BLaER1 treated with 17β-estradiol and CSF1 and Interleukin-3, amounts not matched to agents 10 nM and 100 nM (cell line): ENCODE results near the gene RAB8B.

ENCODE experiments used
- H3K27ac ChIP-seq, 11 experiments: shearing (Covaris generic); formaldehyde crosslinking; 2 replicates each; pipeline ENCODE4 v1.8.1; 2022
- H3K27me3 ChIP-seq, 11 experiments: shearing (Covaris generic); formaldehyde crosslinking; 2 replicates each; pipeline ENCODE4 v1.8.1; 2022
- H3K36me3 ChIP-seq, 11 experiments: shearing (Covaris generic); formaldehyde crosslinking; 2 replicates each; pipeline ENCODE4 v1.8.1; 2022
- H3K4me1 ChIP-seq, 10 experiments: shearing (Covaris generic); formaldehyde crosslinking; 2 replicates each; pipeline ENCODE4 v1.8.1; 2022
- H3K4me2 ChIP-seq, 11 experiments: shearing (Covaris generic); formaldehyde crosslinking; 2 replicates each; pipeline ENCODE4 v1.8.1; 2022
- H3K4me3 ChIP-seq, 10 experiments: shearing (Covaris generic); formaldehyde crosslinking; 2 replicates each; pipeline ENCODE4 v1.8.1; 2022
- H3K9ac ChIP-seq, 11 experiments: shearing (Covaris generic); formaldehyde crosslinking; 2 replicates each; pipeline ENCODE4 v1.8.1; 2022
- H3K9me3 ChIP-seq, 11 experiments: shearing (Covaris generic); formaldehyde crosslinking; replicated peaks in 1 of 11; 2 replicates each; pipeline ENCODE4 v1.8.1; 2022
- H4K20me1 ChIP-seq, 11 experiments: shearing (Covaris generic); formaldehyde crosslinking; 2 replicates each; pipeline ENCODE4 v1.8.1; 2022
- Cebpa-rat ChIP-seq, 11 experiments: shearing (Covaris generic); IDR thresholded peaks; 2 replicates each; pipeline ENCODE4 v1.8.1; 2022

Gene RAB8B

GRCh38 chr15:63176302-63176701 is 13.1 kb upstream of the RAB8B start:
- Histone ChIP-seq H3K27me3 (no peaks in the 10 kb centered on the region), H3K4me3 (no peak overlapping the region), H3K9ac (no peak overlapping the region), H3K9me3 (no peaks in the 10 kb centered on the region), H3K36me3 (no peaks in the 10 kb centered on the region), H3K4me1 (peaks cover 0 to 2% (median 0%) of the 10 kb centered on the region in 10 experiments; a peak in 3 of 20 replicates), H3K4me2 (no peak overlapping the region), H3K27ac (no peak overlapping the region), H4K20me1 (no peaks in the 10 kb centered on the region)
- TF ChIP-seq Cebpa-rat (IDR thresholded peaks at IDR 0.05), result no peak

DNA sequence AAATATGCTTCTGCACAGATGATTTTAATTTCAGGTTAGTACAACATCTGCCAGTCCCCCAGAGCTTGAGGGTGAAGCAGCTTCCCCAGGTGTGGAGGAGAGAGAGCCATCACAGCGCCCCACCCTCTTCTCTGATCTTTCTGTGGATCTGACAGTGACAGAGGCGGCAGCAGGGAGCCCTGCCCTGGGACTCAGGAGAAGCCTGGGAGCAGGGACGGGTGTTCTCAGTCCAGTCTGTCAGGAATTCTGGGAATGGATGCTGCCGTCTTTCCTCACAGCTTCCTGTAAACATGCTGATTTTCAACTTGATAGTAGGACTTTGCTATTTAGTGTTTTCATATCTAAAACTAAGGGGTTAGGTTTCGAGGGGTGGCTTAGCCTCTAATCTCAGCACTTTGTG is 11.4 kb upstream of the RAB8B start:
- H3K9ac ChIP-seq, result no peak overlapping the region
- no peaks in the 10 kb centered on the region for H3K36me3 ChIP-seq
- peaks cover 0 to 11% (median 0%) of the 10 kb centered on the region in 10 experiments; a peak in 3 of 20 replicates for H3K4me1 ChIP-seq
- no peak overlapping the region for H3K4me3 ChIP-seq
- H3K27ac ChIP-seq, result no peak overlapping the region
- H3K27me3 ChIP-seq, result no peaks in the 10 kb centered on the region
- TF ChIP-seq Cebpa-rat (IDR thresholded peaks at IDR 0.05), result no peak
- H3K9me3 ChIP-seq, result no peaks in the 10 kb centered on the region
- H4K20me1 ChIP-seq, result no peaks in the 10 kb centered on the region
- H3K4me2 ChIP-seq, result no peak overlapping the region

- H4K20me1 ChIP-seq, result no peaks in the 10 kb centered on the region
- no peaks in the 10 kb centered on the region for H3K36me3 ChIP-seq
- H3K9me3 ChIP-seq, result no peaks in the 10 kb centered on the region
- H3K4me2 ChIP-seq, result no peak overlapping the region
- no peak for TF ChIP-seq Cebpa-rat (IDR thresholded peaks at IDR 0.05)
- peaks cover 0 to 11% (median 0%) of the 10 kb centered on the region in 10 experiments; a peak in 3 of 20 replicates for H3K4me1 ChIP-seq
- H3K27ac ChIP-seq, result no peak overlapping the region
- H3K27me3 ChIP-seq, result no peaks in the 10 kb centered on the region
- no peak overlapping the region for H3K9ac ChIP-seq
- no peak overlapping the region for H3K4me3 ChIP-seq
These were observed 8.7 kb upstream of the RAB8B start for GRCh38 chr15:63180746-63181145.

DNA sequence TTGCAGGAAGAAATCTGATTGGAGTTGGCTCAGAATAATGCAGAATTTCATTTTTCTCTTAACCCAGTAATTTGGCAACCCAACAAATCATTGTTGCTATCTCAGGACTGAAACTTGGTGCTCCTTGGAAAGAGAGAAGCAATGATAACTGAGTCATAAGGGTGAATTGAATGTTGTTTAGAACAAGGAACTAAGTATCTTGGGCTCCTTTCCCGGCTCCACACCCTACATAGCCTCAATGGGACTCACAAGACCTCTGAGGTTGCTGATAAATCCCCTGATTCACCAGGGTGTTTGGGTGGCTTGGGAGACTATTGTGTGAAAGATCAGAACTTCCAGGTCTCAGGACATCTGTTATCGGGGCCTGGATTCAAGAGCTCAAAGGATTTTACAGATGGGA is 7.8 kb upstream of the RAB8B start:
- Histone ChIP-seq H3K27me3 (no peaks in the 10 kb centered on the region), H3K9me3 (no peaks in the 10 kb centered on the region), H3K4me1 (peaks cover 0 to 11% (median 0%) of the 10 kb centered on the region in 10 experiments; a peak in 3 of 20 replicates), H3K9ac (no peak overlapping the region), H3K27ac (no peak overlapping the region), H4K20me1 (no peaks in the 10 kb centered on the region), H3K4me2 (peak overlapping the region in 2 of 11 experiments; percentile 1 to 36; a peak in 1 of 22 replicates), H3K4me3 (no peak overlapping the region), H3K36me3 (no peaks in the 10 kb centered on the region)
- no peak for TF ChIP-seq Cebpa-rat (IDR thresholded peaks at IDR 0.05)

- H3K4me2 ChIP-seq, result no peak overlapping the region
- no peak overlapping the region for H3K4me3 ChIP-seq
- no peak overlapping the region for H3K27ac ChIP-seq
- no peaks in the 10 kb centered on the region for H3K27me3 ChIP-seq
- no peaks in the 10 kb centered on the region for H3K36me3 ChIP-seq
- TF ChIP-seq Cebpa-rat (IDR thresholded peaks at IDR 0.05), result no peak
- H3K4me1 ChIP-seq, result peaks cover 5 to 18% (median 9%) of the 10 kb centered on the region in 10 experiments; a peak in 16 of 20 replicates
- H3K9me3 ChIP-seq, result no peaks in the 10 kb centered on the region
- no peak overlapping the region for H3K9ac ChIP-seq
- no peaks in the 10 kb centered on the region for H4K20me1 ChIP-seq
These were observed 4.2 kb upstream of the RAB8B start for GRCh38 chr15:63185206-63185605.

DNA sequence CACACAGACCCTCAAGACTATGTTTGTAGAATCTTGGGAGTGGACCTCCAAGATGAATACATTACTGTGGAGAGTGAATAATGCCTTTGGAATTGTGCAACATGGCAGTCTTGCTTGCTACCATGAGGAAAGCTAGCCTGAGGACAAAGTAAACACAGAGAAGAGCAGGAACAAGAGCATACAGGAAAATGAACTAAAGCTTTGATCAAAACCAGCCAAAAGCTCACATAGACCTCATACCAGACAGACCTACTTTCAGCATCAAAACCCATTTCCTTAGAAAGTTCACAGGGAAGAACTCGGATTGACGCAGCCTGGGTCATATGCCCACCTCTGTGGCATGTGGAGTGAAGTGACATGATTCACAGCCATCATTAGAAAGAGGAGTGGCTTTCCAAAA is 3.3 kb upstream of the RAB8B start:
- no peak overlapping the region for H3K27ac ChIP-seq
- peaks cover 11 to 23% (median 17%) of the 10 kb centered on the region in 10 experiments for H3K4me1 ChIP-seq
- H3K4me2 ChIP-seq, result no peak overlapping the region

GRCh38 chr15:63187589-63188226 is 1.7 kb upstream of the RAB8B start:
- Histone ChIP-seq H3K9ac (no peak overlapping the region), H3K36me3 (no peaks in the 10 kb centered on the region; a peak in 1 of 22 replicates), H3K4me2 (peak overlapping the region in 2 of 11 experiments; percentile 81 to 84; a peak in 1 of 22 replicates), H3K4me1 (peaks cover 24 to 37% (median 30%) of the 10 kb centered on the region in 10 experiments), H3K4me3 (no peak overlapping the region), H4K20me1 (peaks cover 0 to 24% (median 0%) of the 10 kb centered on the region in 11 experiments; a peak in 6 of 22 replicates), H3K27me3 (no peaks in the 10 kb centered on the region), H3K9me3 (no peaks in the 10 kb centered on the region), H3K27ac (no peak overlapping the region)
- TF ChIP-seq Cebpa-rat (IDR thresholded peaks at IDR 0.05), result no peak

More for the DNA sequence above, 3.3 kb upstream of the RAB8B start:
- no peaks in the 10 kb centered on the region for H3K27me3 ChIP-seq
- no peak overlapping the region for H3K9ac ChIP-seq
- no peaks in the 10 kb centered on the region for H3K9me3 ChIP-seq
- no peak overlapping the region for H3K4me3 ChIP-seq
- peaks cover 0 to 8% (median 0%) of the 10 kb centered on the region in 11 experiments; a peak in 5 of 22 replicates for H4K20me1 ChIP-seq
- no peak for TF ChIP-seq Cebpa-rat (IDR thresholded peaks at IDR 0.05)
- H3K36me3 ChIP-seq, result no peaks in the 10 kb centered on the region

GRCh38 chr15:63188247-63188925 is 1.0 kb upstream of the RAB8B start:
- peak overlapping the region; percentile 75 to 90 (median 82) for H3K4me3 ChIP-seq
- peak overlapping the region; percentile 75 to 94 (median 84) for H3K4me2 ChIP-seq
- H3K4me1 ChIP-seq, result peaks cover 30 to 44% (median 37%) of the 10 kb centered on the region in 10 experiments
- TF ChIP-seq Cebpa-rat (IDR thresholded peaks at IDR 0.05), result no peak
- H3K27me3 ChIP-seq, result no peaks in the 10 kb centered on the region
- H3K9me3 ChIP-seq, result no peaks in the 10 kb centered on the region
- H3K36me3 ChIP-seq, result no peaks in the 10 kb centered on the region; a peak in 1 of 22 replicates
- H4K20me1 ChIP-seq, result peaks cover 0 to 30% (median 0%) of the 10 kb centered on the region in 11 experiments; a peak in 6 of 22 replicates
- peak overlapping the region in 9 of 11 experiments; percentile 42 to 87 (median 65); a peak in 16 of 22 replicates for H3K27ac ChIP-seq
- H3K9ac ChIP-seq, result peak overlapping the region; percentile 46 to 88 (median 84); a peak in 21 of 22 replicates
